ENCODE data around the gene HRH2.

Gene HRH2

GRCh38 chr5:175728885-175729828, 71.3 kb downstream of the HRH2 start:
- DNase-seq = no peak
- in situ Hi-C loops (cut with MboI; ENCODE audit: low pct_unique_long_range_greater_than_20kb, low sequenced_read_pairs) = no loop called here

GRCh38 chr5:175729829-175730277, 72.0 kb downstream of the HRH2 start:
- DNase-seq = peak; percentile 91
- in situ Hi-C loops (cut with MboI; ENCODE audit: low pct_unique_long_range_greater_than_20kb, low sequenced_read_pairs) = no loop called here

- DNase-seq = no peak
- in situ Hi-C loops (cut with MboI; ENCODE audit: low pct_unique_long_range_greater_than_20kb, low sequenced_read_pairs) = no loop called here
Observed at GRCh38 chr5:175731172-175731571, 73.3 kb downstream of the HRH2 start.

GRCh38 chr5:175731756-175732465, 74.0 kb downstream of the HRH2 start:
- in situ Hi-C loops (cut with MboI; ENCODE audit: low pct_unique_long_range_greater_than_20kb, low sequenced_read_pairs) = no loop called here
- DNase-seq = no peak

GRCh38 chr5:175733017-175733416, 75.1 kb downstream of the HRH2 start:
- in situ Hi-C loops (cut with MboI; ENCODE audit: low pct_unique_long_range_greater_than_20kb, low sequenced_read_pairs) = no loop called here
- DNase-seq = no peak

GRCh38 chr5:175734016-175734415, 76.1 kb downstream of the HRH2 start:
- in situ Hi-C loops (cut with MboI; ENCODE audit: low pct_unique_long_range_greater_than_20kb, low sequenced_read_pairs) = no loop called here
- DNase-seq = no peak

GRCh38 chr5:175734501-175734900, 76.6 kb downstream of the HRH2 start:
- no peak for DNase-seq
- in situ Hi-C loops (cut with MboI; ENCODE audit: low pct_unique_long_range_greater_than_20kb, low sequenced_read_pairs) = no loop called here

GRCh38 chr5:175735701-175736100, 77.8 kb downstream of the HRH2 start:
- no peak for DNase-seq
- in situ Hi-C loops (cut with MboI; ENCODE audit: low pct_unique_long_range_greater_than_20kb, low sequenced_read_pairs) = no loop called here

GRCh38 chr5:175736652-175737051, 78.8 kb downstream of the HRH2 start:
- in situ Hi-C loops (cut with MboI; ENCODE audit: low pct_unique_long_range_greater_than_20kb, low sequenced_read_pairs) = no loop called here
- no peak for DNase-seq

GRCh38 chr5:175737481-175737880, 79.6 kb downstream of the HRH2 start:
- DNase-seq = no peak
- in situ Hi-C loops (cut with MboI; ENCODE audit: low pct_unique_long_range_greater_than_20kb, low sequenced_read_pairs) = no loop called here

GRCh38 chr5:175738126-175738525, 80.3 kb downstream of the HRH2 start:
- no peak for DNase-seq
- in situ Hi-C loops (cut with MboI; ENCODE audit: low pct_unique_long_range_greater_than_20kb, low sequenced_read_pairs) = no loop called here

GRCh38 chr5:175738602-175739133, 80.8 kb downstream of the HRH2 start:
- no peak for DNase-seq
- in situ Hi-C loops (cut with MboI; ENCODE audit: low pct_unique_long_range_greater_than_20kb, low sequenced_read_pairs) = no loop called here

GRCh38 chr5:175740014-175740413, 82.1 kb downstream of the HRH2 start:
- DNase-seq = no peak
- in situ Hi-C loops (cut with MboI; ENCODE audit: low pct_unique_long_range_greater_than_20kb, low sequenced_read_pairs) = no loop called here

- in situ Hi-C loops (cut with MboI; ENCODE audit: low pct_unique_long_range_greater_than_20kb, low sequenced_read_pairs) = no loop called here
- DNase-seq = peak; percentile 44
Observed at GRCh38 chr5:175741556-175741955, 83.7 kb downstream of the HRH2 start.

- DNase-seq = no peak
- in situ Hi-C loops (cut with MboI; ENCODE audit: low pct_unique_long_range_greater_than_20kb, low sequenced_read_pairs) = no loop called here
Observed at GRCh38 chr5:175742290-175742994, 84.6 kb downstream of the HRH2 start.

- DNase-seq = no peak
- in situ Hi-C loops (cut with MboI; ENCODE audit: low pct_unique_long_range_greater_than_20kb, low sequenced_read_pairs) = no loop called here
Observed at GRCh38 chr5:175743676-175744210, 85.9 kb downstream of the HRH2 start.

GRCh38 chr5:175745210-175745609, 87.3 kb downstream of the HRH2 start:
- in situ Hi-C loops (cut with MboI; ENCODE audit: low pct_unique_long_range_greater_than_20kb, low sequenced_read_pairs) = no loop called here
- DNase-seq = no peak

GRCh38 chr5:175746851-175747250, 89.0 kb downstream of the HRH2 start:
- DNase-seq = no peak
- in situ Hi-C loops (cut with MboI; ENCODE audit: low pct_unique_long_range_greater_than_20kb, low sequenced_read_pairs) = no loop called here

GRCh38 chr5:175747539-175748060, 89.7 kb downstream of the HRH2 start:
- in situ Hi-C loops (cut with MboI; ENCODE audit: low pct_unique_long_range_greater_than_20kb, low sequenced_read_pairs) = no loop called here
- no peak for DNase-seq

Data from KBM-7 (cell line).